IMR-90 (cell line): ENCODE data around the gene LCN10. TPM values are rescaled to one million over a fixed set of nuclear protein-coding genes. Genes with fewer than 3 reads are reported as not detected.

Experiments
- ATAC-seq: fragments of 200-7000 bp; cut with Tn5 transposase; 2 replicates; pipeline ENCODE4 v1.9.1; 2020; ENCODE audit warnings: low read depth, mild to moderate bottlenecking, moderate library complexity
- BruUV-seq: library from RNA; stranded (reverse); fragments of 400-500 nt; replicated peaks from 2 replicates; lab custom pipeline; 2021; lab: Mats Ljungman, UMichigan
- CTCF ChIA-PET: fragments of 300-600 bp; formaldehyde crosslinking; extraction: SDS; loops from one replicate; lab custom pipeline; 2021; ENCODE audit warnings: antibody characterized with exemption; lab: Yijun Ruan, JAX
- POLR2A ChIA-PET: fragments of 300-600 bp; sonication (Branson Sonifier 250); formaldehyde crosslinking; loops from one replicate; lab custom pipeline; 2022; ENCODE audit warnings: antibody characterized with exemption; ENCODE audit not compliant: unreplicated experiment; lab: Charles Lee
- DNase-seq: peaks from one replicate; pipeline ENCODE4 v3.0.0; 2013
- H2AFZ ChIP-seq: replicated peaks from 2 replicates; pipeline ENCODE3; 2013; ENCODE audit warnings: low read length, mild to moderate bottlenecking; ENCODE audit not compliant: poor library complexity
- H2AK5ac ChIP-seq: 2 replicates; pipeline ENCODE4 v1.6.1; 2013; ENCODE audit warnings: low read depth, low read length, inconsistent platforms
- H2AK9ac ChIP-seq: replicated peaks from 2 replicates; pipeline ENCODE3; 2013; ENCODE audit warnings: mild to moderate bottlenecking, low read depth, low read length, moderate library complexity; ENCODE audit not compliant: poor library complexity
- H2BK120ac ChIP-seq: 2 replicates; pipeline ENCODE4 v1.6.1; 2013; ENCODE audit warnings: low read depth, low read length, inconsistent platforms
- H2BK15ac ChIP-seq: 3 replicates; pipeline ENCODE4 v1.6.1; 2013; ENCODE audit warnings: low read depth, low read length, inconsistent platforms
- H2BK20ac ChIP-seq: 2 replicates; pipeline ENCODE4 v1.6.1; 2013; ENCODE audit warnings: low read depth, mild to moderate bottlenecking, inconsistent platforms, low read length, moderate library complexity
- H2BK5ac ChIP-seq: 2 replicates; pipeline ENCODE4 v1.6.1; 2013; ENCODE audit warnings: mild to moderate bottlenecking, low read depth, low read length, inconsistent platforms; ENCODE audit not compliant: poor library complexity, severe bottlenecking
- H3K14ac ChIP-seq: replicated peaks from 2 replicates; pipeline ENCODE4 v1.6.1; 2013; ENCODE audit warnings: low read depth, low read length, inconsistent platforms
- H3K18ac ChIP-seq: 2 replicates; pipeline ENCODE4 v1.6.1; 2013; ENCODE audit warnings: low read depth, low read length, control low read depth
- H3K23ac ChIP-seq: 2 replicates; pipeline ENCODE4 v1.6.1; 2013; ENCODE audit warnings: low read depth, low read length, inconsistent platforms
- H3K27ac ChIP-seq: 2 replicates; pipeline ENCODE4 v1.5.1; 2013; ENCODE audit warnings: mild to moderate bottlenecking, control low read depth, low read length; ENCODE audit not compliant: insufficient read depth
- H3K27me3 ChIP-seq: 2 replicates; pipeline ENCODE4 v1.6.1; 2013; ENCODE audit warnings: low read length; ENCODE audit not compliant: control insufficient read depth, insufficient read depth
- H3K36me3 ChIP-seq: 2 replicates; pipeline ENCODE4 v1.6.1; 2013; ENCODE audit warnings: low read length, mixed read lengths; ENCODE audit not compliant: control insufficient read depth, insufficient read depth
- H3K4ac ChIP-seq: 2 replicates; pipeline ENCODE4 v1.6.1; 2013; ENCODE audit warnings: low read depth, low read length, inconsistent platforms
- H3K4me1 ChIP-seq: 2 replicates; pipeline ENCODE4 v1.6.1; 2013; ENCODE audit warnings: low read length, mixed read lengths; ENCODE audit not compliant: control insufficient read depth, insufficient read depth
- H3K4me2 ChIP-seq: 2 replicates; pipeline ENCODE4 v1.6.1; 2013; ENCODE audit warnings: low read depth, mild to moderate bottlenecking, control low read depth, low read length, moderate library complexity
- H3K4me3 ChIP-seq: 2 replicates; pipeline ENCODE4 v1.5.1; 2013; ENCODE audit warnings: low read depth, mild to moderate bottlenecking, control low read depth, low read length, moderate library complexity; ENCODE audit not compliant: insufficient read depth
- H3K56ac ChIP-seq: 2 replicates; pipeline ENCODE4 v1.6.1; 2013; ENCODE audit warnings: low read length, inconsistent platforms; ENCODE audit not compliant: insufficient read depth; ENCODE audit errors: extremely low read depth
- H3K79me1 ChIP-seq, 2 experiments: 2 replicates each; pipeline ENCODE4 v1.6.1; 2013; ENCODE audit warnings: low read length in 2 of 2, inconsistent platforms in 1 of 2, low read depth in 1 of 2
- H3K9ac ChIP-seq: 2 replicates; pipeline ENCODE4 v1.6.1; 2013; ENCODE audit warnings: low read depth, low read length, control low read depth
- H3K9me1 ChIP-seq: 2 replicates; pipeline ENCODE4 v1.6.1; 2013; ENCODE audit warnings: low read length, inconsistent platforms; ENCODE audit not compliant: insufficient read depth
- H3K9me3 ChIP-seq: 2 replicates; pipeline ENCODE4 v1.6.1; 2013; ENCODE audit warnings: low read length; ENCODE audit not compliant: control insufficient read depth, insufficient read depth
- H4K20me1 ChIP-seq: 2 replicates; pipeline ENCODE4 v1.6.1; 2013; ENCODE audit warnings: low read length, inconsistent platforms; ENCODE audit not compliant: insufficient read depth
- H4K5ac ChIP-seq: 2 replicates; pipeline ENCODE4 v1.6.1; 2013; ENCODE audit warnings: mild to moderate bottlenecking, low read depth, low read length, control low read depth
- H4K8ac ChIP-seq, 2 experiments: 2 replicates each; pipeline ENCODE4 v1.6.1; 2013; ENCODE audit warnings: low read depth in 2 of 2, low read length in 2 of 2, control low read depth in 1 of 2, inconsistent platforms in 1 of 2
- H4K91ac ChIP-seq: 2 replicates; pipeline ENCODE4 v1.6.1; 2013; ENCODE audit warnings: low read depth, low read length, inconsistent platforms; ENCODE audit not compliant: insufficient read depth
- BHLHE40 ChIP-seq: fragments of 150-350 bp; IDR thresholded peaks from 2 replicates; pipeline ENCODE4 v1.6.1; 2016; ENCODE audit warnings: mild to moderate bottlenecking, low read depth, low read length
- CHD1 ChIP-seq: IDR thresholded peaks from 2 replicates; pipeline ENCODE4 v1.6.1; 2012; ENCODE audit warnings: low read depth, low read length, improper control_type of control experiment
- FOS ChIP-seq: fragments of 150-350 bp; IDR thresholded peaks from 2 replicates; pipeline ENCODE4 v1.6.1; 2016; ENCODE audit warnings: low read depth, low read length
- MAFK ChIP-seq: IDR thresholded peaks from 2 replicates; pipeline ENCODE4 v1.6.1; 2012; ENCODE audit warnings: low read depth, low read length, improper control_type of control experiment
- MAZ ChIP-seq: IDR thresholded peaks from 2 replicates; pipeline ENCODE4 v1.6.1; 2012; ENCODE audit warnings: low read depth, mild to moderate bottlenecking, low read length, improper control_type of control experiment, moderate library complexity, borderline replicate concordance
- MXI1 ChIP-seq: IDR thresholded peaks from 2 replicates; pipeline ENCODE4 v1.6.1; 2012; ENCODE audit warnings: low read depth, mild to moderate bottlenecking, low read length, moderate library complexity, borderline replicate concordance
- NFE2L2 ChIP-seq: fragments of 150-350 bp; IDR thresholded peaks from 2 replicates; pipeline ENCODE4 v1.6.1; 2016; ENCODE audit warnings: low read depth, mild to moderate bottlenecking, low read length
- POLR2A ChIP-seq: IDR thresholded peaks from 2 replicates; pipeline ENCODE4 v1.6.1; 2012; ENCODE audit warnings: mild to moderate bottlenecking, low read depth, low read length
- RAD21 ChIP-seq: IDR thresholded peaks from 2 replicates; pipeline ENCODE4 v1.6.1; 2012; ENCODE audit warnings: low read length, improper control_type of control experiment
- RCOR1 ChIP-seq: IDR thresholded peaks from 2 replicates; pipeline ENCODE4 v1.6.1; 2012; ENCODE audit warnings: mild to moderate bottlenecking, low read length, improper control_type of control experiment; ENCODE audit not compliant: insufficient replicate concordance
- RFX5 ChIP-seq: IDR thresholded peaks from 2 replicates; pipeline ENCODE4 v1.8.0; 2012; ENCODE audit warnings: low read depth, mild to moderate bottlenecking, low read length, moderate library complexity
- SMC3 ChIP-seq: fragments of 150-350 bp; IDR thresholded peaks from 2 replicates; pipeline ENCODE4 v1.6.1; 2016; ENCODE audit warnings: low read depth, mild to moderate bottlenecking, antibody characterized with exemption, low read length, moderate library complexity
- USF2 ChIP-seq: fragments of 150-350 bp; IDR thresholded peaks from 2 replicates; pipeline ENCODE4 v1.6.1; 2017; ENCODE audit warnings: mild to moderate bottlenecking, antibody characterized with exemption, low read length, low read depth
- WGBS, 2 experiments: methylation state at CpG; one replicate each; pipeline versions ENCODE4 v1.1.5 to v1.1.7; 2013; ENCODE audit warnings: missing lambda C conversion rate in 2 of 2; ENCODE audit not compliant: insufficient read length in 1 of 2; ENCODE audit errors: extremely low coverage in 2 of 2; 5-methylcytosine and 5-hydroxymethylcytosine counted together
- dilution Hi-C: fragments of 300-500 bp; cut with HindIII; formaldehyde crosslinking; loops from one replicate; pipeline ENCODE4 v1.14.3; 2018; ENCODE audit warnings: low sequenced_read_pairs; ENCODE audit not compliant: unreplicated experiment
- in situ Hi-C: fragments of 300-500 bp; cut with MboI; formaldehyde crosslinking; loops from 3 replicates; pipeline ENCODE4 v1.14.3; 2019; ENCODE audit warnings: low sequenced_read_pairs, inconsistent platforms, mixed read lengths
- intact Hi-C: fragments of 100-400 bp; cut with micrococcal nuclease; formaldehyde crosslinking; loops from 2 replicates; pipeline ENCODE4 v1.10.0; 2022
- polyA plus RNA-seq, 3 experiments: library from polyadenylated mRNA; depleted of rRNA; stranded (reverse); fragments of >200 nt; gene quantifications; 2 replicates each; pipeline ENCODE4 v1.2.3, GENCODE V29; 2012; ENCODE audit warnings: low replicate concordance in 1 of 3
- total RNA-seq: library from RNA; depleted of rRNA; stranded (reverse); fragments of >200 nt; gene quantifications from 2 replicates; pipeline ENCODE4 v1.2.3, GENCODE V29; 2012
- TF ChIP-seq, protein P1 (sequence below): conservative IDR thresholded peaks from 2 replicates; pipeline ENCODE4 v1.5.1; 2012; ENCODE audit warnings: mild to moderate bottlenecking, low read depth, low read length, improper control_type of control experiment
- TF ChIP-seq, protein P2 (sequence below): fragments of 150-350 bp; IDR thresholded peaks from 2 replicates; pipeline ENCODE4 v1.6.1; 2016; ENCODE audit warnings: low read depth, mild to moderate bottlenecking, low read length, moderate library complexity, borderline replicate concordance

The LCN10 gene
- total and polyA plus RNA-seq, 2 of the 4 experiments (the other 2 are of a cell fraction), result not detected

- Histone ChIP-seq H3K4ac (no peak overlapping the region), H3K27ac (no peak overlapping the region), H3K27me3 (peaks cover 25% of the 10 kb centered on the region), H3K9ac (no peak overlapping the region), H3K9me3 (no peaks in the 10 kb centered on the region), H3K4me3 (no peak overlapping the region), H3K9me1 (no peaks in the 10 kb centered on the region), H3K14ac (no peak overlapping the region), H3K79me1 (no peaks in the 10 kb centered on the region), H3K4me2 (no peak overlapping the region), H2AK5ac (no peak overlapping the region), H2BK20ac (no peak overlapping the region), H3K56ac (no peak overlapping the region), H3K23ac (no peak overlapping the region), H3K18ac (no peak overlapping the region), H2BK15ac (no peak overlapping the region), H2BK5ac (no peak overlapping the region), H2AFZ (no peak overlapping the region), H4K8ac (no peak overlapping the region), H4K5ac (no peak overlapping the region), H4K20me1 (no peaks in the 10 kb centered on the region), H3K4me1 (0 out of 2 replicates have a peak, but pooled peaks cover 2% of the 10 kb centered on the region), H2AK9ac (no peak overlapping the region), H3K36me3 (no peaks in the 10 kb centered on the region), H4K91ac (no peak overlapping the region), H2BK120ac (no peak overlapping the region)
- in situ Hi-C loops, result no loop called here
- DNase-seq (no peak), ATAC-seq (no peak)
- intact Hi-C loops, result no loop called here
- WGBS, 2 experiments, result no CpG with 5 or more reads among the region's 10 CpGs
- TF ChIP-seq POLR2A, result no peak
- no peak for TF ChIP-seq RAD21
- no peak for TF ChIP-seq USF2
- no peak for TF ChIP-seq RCOR1
- no peak for TF ChIP-seq SMC3
- TF ChIP-seq NFE2L2, result no peak
- TF ChIP-seq MXI1, result no peak
- TF ChIP-seq, protein P1, sequence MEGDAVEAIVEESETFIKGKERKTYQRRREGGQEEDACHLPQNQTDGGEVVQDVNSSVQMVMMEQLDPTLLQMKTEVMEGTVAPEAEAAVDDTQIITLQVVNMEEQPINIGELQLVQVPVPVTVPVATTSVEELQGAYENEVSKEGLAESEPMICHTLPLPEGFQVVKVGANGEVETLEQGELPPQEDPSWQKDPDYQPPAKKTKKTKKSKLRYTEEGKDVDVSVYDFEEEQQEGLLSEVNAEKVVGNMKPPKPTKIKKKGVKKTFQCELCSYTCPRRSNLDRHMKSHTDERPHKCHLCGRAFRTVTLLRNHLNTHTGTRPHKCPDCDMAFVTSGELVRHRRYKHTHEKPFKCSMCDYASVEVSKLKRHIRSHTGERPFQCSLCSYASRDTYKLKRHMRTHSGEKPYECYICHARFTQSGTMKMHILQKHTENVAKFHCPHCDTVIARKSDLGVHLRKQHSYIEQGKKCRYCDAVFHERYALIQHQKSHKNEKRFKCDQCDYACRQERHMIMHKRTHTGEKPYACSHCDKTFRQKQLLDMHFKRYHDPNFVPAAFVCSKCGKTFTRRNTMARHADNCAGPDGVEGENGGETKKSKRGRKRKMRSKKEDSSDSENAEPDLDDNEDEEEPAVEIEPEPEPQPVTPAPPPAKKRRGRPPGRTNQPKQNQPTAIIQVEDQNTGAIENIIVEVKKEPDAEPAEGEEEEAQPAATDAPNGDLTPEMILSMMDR, result no peak
- no peak for TF ChIP-seq CHD1
- TF ChIP-seq RFX5, result no peak
- no peak for TF ChIP-seq FOS
- TF ChIP-seq MAFK, result no peak
- TF ChIP-seq, protein P2, sequence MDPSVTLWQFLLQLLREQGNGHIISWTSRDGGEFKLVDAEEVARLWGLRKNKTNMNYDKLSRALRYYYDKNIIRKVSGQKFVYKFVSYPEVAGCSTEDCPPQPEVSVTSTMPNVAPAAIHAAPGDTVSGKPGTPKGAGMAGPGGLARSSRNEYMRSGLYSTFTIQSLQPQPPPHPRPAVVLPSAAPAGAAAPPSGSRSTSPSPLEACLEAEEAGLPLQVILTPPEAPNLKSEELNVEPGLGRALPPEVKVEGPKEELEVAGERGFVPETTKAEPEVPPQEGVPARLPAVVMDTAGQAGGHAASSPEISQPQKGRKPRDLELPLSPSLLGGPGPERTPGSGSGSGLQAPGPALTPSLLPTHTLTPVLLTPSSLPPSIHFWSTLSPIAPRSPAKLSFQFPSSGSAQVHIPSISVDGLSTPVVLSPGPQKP, result no peak
- TF ChIP-seq BHLHE40, result no peak
- TF ChIP-seq MAZ, result no peak
- ChIA-PET CTCF (no interaction called here), POLR2A (no interaction called here)
- no TSS peak for BruUV-seq
- dilution Hi-C loops, result no loop called here
Measured at GRCh38 chr9:136701668-136702053, 41.1 kb downstream of the LCN10 start.
